NCI-H187 treated with DMSO at 0.1 percent for 48 hours (cell line): ENCODE results near the gene RING1.
A peak's percentile ranks its signal among the peaks of the same experiment; 100 is the strongest.

Experiments
- DNase-seq: peaks from one replicate; lab custom pipeline; 2025; lab: John Stamatoyannopoulos, UW

Gene RING1

GRCh38 chr6:33192105-33192646, 16.1 kb upstream of the RING1 start, which contains the start of gene COL11A2:
TSS of gene COL11A2 (minus strand) at chr6:33192467. CDS start at chr6:33192240, 227 bp downstream.
- no peak for DNase-seq

GRCh38 chr6:33192671-33193602, 15.4 kb upstream of the RING1 start:
- DNase-seq: no peak

- DNase-seq: no peak
Observed at GRCh38 chr6:33193619-33194018, 14.7 kb upstream of the RING1 start.

GRCh38 chr6:33194431-33194979, 13.8 kb upstream of the RING1 start:
- DNase-seq: no peak

GRCh38 chr6:33195304-33196165, 12.8 kb upstream of the RING1 start:
- no peak for DNase-seq

GRCh38 chr6:33197431-33198048, 10.8 kb upstream of the RING1 start:
- DNase-seq: no peak

GRCh38 chr6:33198159-33198852, 10.0 kb upstream of the RING1 start:
- DNase-seq: no peak

- no peak for DNase-seq
Observed at GRCh38 chr6:33198853-33199436, 9.4 kb upstream of the RING1 start.

GRCh38 chr6:33199687-33200218, 8.5 kb upstream of the RING1 start:
- no peak for DNase-seq

GRCh38 chr6:33200219-33201146, 7.8 kb upstream of the RING1 start, which contains the start of the genes RXRB and SLC39A7:
TSS of gene RXRB (minus strand) at chr6:33200665. CDS start at chr6:33200476, 189 bp downstream.
TSS of gene SLC39A7 (plus strand) at chr6:33200867. CDS start at chr6:33201246, 379 bp downstream.
- DNase-seq: peak; percentile 91

GRCh38 chr6:33201147-33201545, 7.2 kb upstream of the RING1 start:
- no peak for DNase-seq

- no peak for DNase-seq
Observed at GRCh38 chr6:33201935-33202334, 6.4 kb upstream of the RING1 start.

GRCh38 chr6:33202799-33203198, 5.5 kb upstream of the RING1 start:
- DNase-seq: no peak

GRCh38 chr6:33203443-33204164, 4.7 kb upstream of the RING1 start:
- DNase-seq: no peak

GRCh38 chr6:33204165-33204414, 4.2 kb upstream of the RING1 start:
- no peak for DNase-seq

- peak; percentile 61 for DNase-seq
Observed at GRCh38 chr6:33204415-33205190, 3.7 kb upstream of the RING1 start, which contains the start of gene HSD17B8. TSS of gene HSD17B8 (plus strand) at chr6:33204655. CDS start at chr6:33204669, 14 bp downstream.

- no peak for DNase-seq
Observed at GRCh38 chr6:33205191-33206026, 2.9 kb upstream of the RING1 start.
